Endothelial cell of umbilical vein (primary cell): ENCODE data around the gene ABHD14A. TPM values are rescaled to one million over a fixed set of nuclear protein-coding genes. Genes with fewer than 3 reads are reported as not detected.
"Not testable (repeated sequence)": the region's sequence is repeated elsewhere in the genome, so short reads cannot be mapped to it uniquely, and the experiment has no call there.

ENCODE experiments used
- BruUV-seq: library from RNA; stranded (reverse); fragments of 400-500 nt; replicated peaks from 2 replicates; lab custom pipeline; 2021; lab: Mats Ljungman, UMichigan
- CTCF ChIA-PET: fragments of 300-600, 350-600 bp; sonication (Branson Sonifier 250); formaldehyde crosslinking; loops from one replicate; lab custom pipeline; 2021; ENCODE audit warnings: antibody characterized with exemption, inconsistent platforms; lab: Charles Lee
- POLR2A ChIA-PET: fragments of 300-600, 350-600 bp; sonication (Branson Sonifier 250); formaldehyde crosslinking; loops from one replicate; lab custom pipeline; 2021; ENCODE audit warnings: antibody characterized with exemption, inconsistent platforms; lab: Charles Lee
- DNase-seq: peaks from one replicate; pipeline ENCODE4 v3.0.0-alpha.2; 2011; ENCODE audit warnings: low read depth, low spot score
- FAIRE-seq: peaks from 2 replicates; lab custom pipeline; 2011; peaks lifted over from hg19 to GRCh38; lab: Jason Lieb, UNC
- H2AFZ ChIP-seq: 2 replicates; pipeline ENCODE4 v1.6.0; 2012; ENCODE audit warnings: low read depth, low read length, control low read depth, inconsistent platforms
- H3K27ac ChIP-seq: 2 replicates; pipeline ENCODE4 v1.5.1; 2011; ENCODE audit warnings: low read depth, mild to moderate bottlenecking, control low read depth, low read length, moderate library complexity; ENCODE audit not compliant: insufficient read depth
- H3K27me3 ChIP-seq, 2 experiments: 2 replicates each; pipeline versions ENCODE4 v1.6.0 to v1.6.1; 2011; ENCODE audit warnings: low read length in 2 of 2, mixed read lengths in 1 of 2; ENCODE audit not compliant: control insufficient read depth in 2 of 2, insufficient read depth in 2 of 2
- H3K36me3 ChIP-seq, 2 experiments: 2 replicates in 1 of 2; 3 replicates in 1 of 2; pipeline ENCODE4 v1.5.1; 2011; ENCODE audit warnings: low read length in 2 of 2, mild to moderate bottlenecking in 1 of 2, moderate library complexity in 1 of 2; ENCODE audit not compliant: control insufficient read depth in 2 of 2, insufficient read depth in 2 of 2; ENCODE audit errors: extremely low read depth in 1 of 2
- H3K4me1 ChIP-seq: 3 replicates; pipeline ENCODE4 v1.5.1; 2011; ENCODE audit warnings: mild to moderate bottlenecking, low read length; ENCODE audit not compliant: control insufficient read depth, insufficient read depth; ENCODE audit errors: extremely low read depth
- H3K4me2 ChIP-seq: 2 replicates; pipeline ENCODE4 v1.6.1; 2011; ENCODE audit warnings: low read length, control low read depth, mixed read lengths; ENCODE audit not compliant: insufficient read depth
- H3K4me3 ChIP-seq, 3 experiments: fragments of 200-600 bp in 1 of 3; sonication (generic), shearing (Covaris generic) in 1 of 3; replicated peaks in 1 of 3; 2 replicates each; pipeline ENCODE4 v1.5.1; 2011 to 2016; ENCODE audit warnings: control low read depth in 3 of 3, low read length in 3 of 3, mild to moderate bottlenecking in 2 of 3, inconsistent platforms in 1 of 3, low read depth in 1 of 3, moderate library complexity in 1 of 3; ENCODE audit not compliant: insufficient read depth in 1 of 3
- H3K79me2 ChIP-seq: 2 replicates; pipeline ENCODE4 v1.6.0; 2012; ENCODE audit warnings: low read length, inconsistent platforms; ENCODE audit not compliant: control insufficient read depth, insufficient read depth
- H3K9ac ChIP-seq: replicated peaks from 2 replicates; pipeline ENCODE3; 2011; ENCODE audit warnings: low read length, control low read depth; ENCODE audit not compliant: insufficient read depth; ENCODE audit errors: extremely low read depth
- H3K9me1 ChIP-seq: replicated peaks from 3 replicates; pipeline ENCODE4 v1.6.0; 2011; ENCODE audit warnings: mild to moderate bottlenecking, low read length; ENCODE audit not compliant: control insufficient read depth, insufficient read depth; ENCODE audit errors: extremely low read depth
- H3K9me3 ChIP-seq: replicated peaks from 2 replicates; pipeline ENCODE4 v1.5.1; 2012; ENCODE audit warnings: low read length, inconsistent platforms; ENCODE audit not compliant: control insufficient read depth, insufficient read depth
- H4K20me1 ChIP-seq: replicated peaks from 2 replicates; pipeline ENCODE3; 2011; ENCODE audit warnings: mild to moderate bottlenecking, low read length; ENCODE audit not compliant: control insufficient read depth, insufficient read depth; ENCODE audit errors: extremely low read depth
- EZH2 ChIP-seq: IDR thresholded peaks from 2 replicates; pipeline ENCODE4 v1.6.1; 2012; ENCODE audit warnings: borderline replicate concordance, low read depth, mild to moderate bottlenecking, moderate library complexity, low read length, inconsistent platforms; ENCODE audit not compliant: severe bottlenecking
- GATA2 ChIP-seq: IDR thresholded peaks from 2 replicates; pipeline ENCODE4 v1.7.0; 2011; ENCODE audit warnings: low read depth, mild to moderate bottlenecking, moderate library complexity, mixed read lengths, low read length; ENCODE audit not compliant: insufficient read length, insufficient read depth
- JUN ChIP-seq: IDR thresholded peaks from 2 replicates; pipeline ENCODE4 v1.6.1; 2011; ENCODE audit warnings: borderline replicate concordance, low read depth; ENCODE audit not compliant: insufficient read length, insufficient read depth
- dilution Hi-C: fragments of 300-500 bp; cut with MboI; formaldehyde crosslinking; loops from one replicate; pipeline ENCODE4 v1.15.0; 2019; ENCODE audit warnings: low sequenced_read_pairs; ENCODE audit not compliant: extremely low pct_ligation_motif_present
- intact Hi-C: fragments of 100-400 bp; cut with micrococcal nuclease; formaldehyde crosslinking; loops from one replicate; pipeline ENCODE4 v1.10.0; 2022
- polyA plus RNA-seq, 4 experiments: library from polyadenylated mRNA; depleted of rRNA in 3 of 4; stranded (reverse) in 3 of 4; unstranded in 1 of 4; fragments of >200 nt; gene quantifications; 2 replicates each; pipeline versions ENCODE4 v1.2.1 to v1.2.3, GENCODE V29; 2011 to 2012; ENCODE audit warnings: missing spikeins in 1 of 4
- total RNA-seq: library from RNA; stranded (reverse); gene quantifications from 2 replicates; pipeline ENCODE4 v1.2.3, GENCODE V29; 2021
- TF ChIP-seq, protein P1 (sequence below): IDR thresholded peaks from 2 replicates; pipeline ENCODE4 v1.6.1; 2011; ENCODE audit not compliant: insufficient read depth, insufficient read length

The ABHD14A gene
- total and polyA plus RNA-seq, 2 donors (not counting 3 experiments of a cell fraction or from before 2014, with no cell fraction given): 6.6 to 23.7 TPM

DNA sequence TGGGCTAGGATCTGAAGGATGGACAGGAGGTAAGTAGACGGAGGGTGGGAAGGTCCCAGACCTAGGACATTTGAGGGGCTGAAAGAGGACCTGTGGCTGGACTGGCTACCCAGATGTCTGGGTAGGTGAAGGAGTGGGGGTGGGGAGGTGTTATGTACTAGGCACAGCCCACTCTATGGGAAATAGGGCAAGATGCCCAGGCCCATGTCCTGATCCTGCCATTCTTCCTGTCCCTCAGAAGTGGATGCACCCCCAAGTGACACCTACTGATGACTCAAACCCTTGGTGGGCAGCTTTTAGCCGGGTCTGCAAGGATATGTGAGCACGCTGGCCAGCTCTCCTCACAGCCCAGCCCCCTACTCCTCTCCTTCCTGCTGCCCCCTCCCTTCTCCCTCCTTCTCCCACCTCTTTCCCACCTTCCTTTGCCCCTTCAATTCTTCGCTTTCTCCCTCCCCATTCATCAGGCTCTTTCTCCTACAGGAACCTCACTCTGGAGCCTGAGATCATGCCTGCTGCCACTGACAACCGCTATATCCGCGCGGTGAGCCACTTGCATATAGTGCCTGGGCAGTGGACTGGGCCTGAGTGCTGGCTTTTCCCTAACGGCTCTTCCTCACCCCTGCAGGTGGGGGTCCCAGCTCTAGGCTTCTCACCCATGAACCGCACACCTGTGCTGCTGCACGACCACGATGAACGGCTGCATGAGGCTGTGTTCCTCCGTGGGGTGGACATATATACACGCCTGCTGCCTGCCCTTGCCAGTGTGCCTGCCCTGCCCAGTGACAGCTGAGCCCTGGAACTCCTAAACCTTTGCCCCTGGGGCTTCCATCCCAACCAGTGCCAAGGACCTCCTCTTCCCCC, 13.7 kb downstream of the ABHD14A start:
- H3K4me3 ChIP-seq: no peak overlapping the region
- H3K36me3 ChIP-seq: peaks cover 6 to 10% of the 10 kb centered on the region in 2 experiments
- no peak overlapping the region for H3K4me2 ChIP-seq
- no peaks in the 10 kb centered on the region for H3K27me3 ChIP-seq
- CTCF ChIA-PET: no interaction called here
- DNase-seq (no peak), FAIRE-seq (no peak)
- dilution Hi-C loops (no loop called here), intact Hi-C loops (no loop called here)
- H4K20me1 ChIP-seq: no peaks in the 10 kb centered on the region
- peaks cover 11% of the 10 kb centered on the region for H3K79me2 ChIP-seq
- no peaks in the 10 kb centered on the region for H3K9me1 ChIP-seq
- no peaks in the 10 kb centered on the region for H3K9me3 ChIP-seq
- H3K4me1 ChIP-seq: peaks cover 4% of the 10 kb centered on the region
- TF ChIP-seq, protein P1, sequence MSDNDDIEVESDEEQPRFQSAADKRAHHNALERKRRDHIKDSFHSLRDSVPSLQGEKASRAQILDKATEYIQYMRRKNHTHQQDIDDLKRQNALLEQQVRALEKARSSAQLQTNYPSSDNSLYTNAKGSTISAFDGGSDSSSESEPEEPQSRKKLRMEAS: no peak
- TF ChIP-seq JUN (no peak), GATA2 (no peak), EZH2 (no peak)
- BruUV-seq: no TSS peak
- no peak overlapping the region for H2AFZ ChIP-seq
- POLR2A ChIA-PET: no interaction called here
- no peak overlapping the region for H3K27ac ChIP-seq
- H3K9ac ChIP-seq: no peak overlapping the region

DNA sequence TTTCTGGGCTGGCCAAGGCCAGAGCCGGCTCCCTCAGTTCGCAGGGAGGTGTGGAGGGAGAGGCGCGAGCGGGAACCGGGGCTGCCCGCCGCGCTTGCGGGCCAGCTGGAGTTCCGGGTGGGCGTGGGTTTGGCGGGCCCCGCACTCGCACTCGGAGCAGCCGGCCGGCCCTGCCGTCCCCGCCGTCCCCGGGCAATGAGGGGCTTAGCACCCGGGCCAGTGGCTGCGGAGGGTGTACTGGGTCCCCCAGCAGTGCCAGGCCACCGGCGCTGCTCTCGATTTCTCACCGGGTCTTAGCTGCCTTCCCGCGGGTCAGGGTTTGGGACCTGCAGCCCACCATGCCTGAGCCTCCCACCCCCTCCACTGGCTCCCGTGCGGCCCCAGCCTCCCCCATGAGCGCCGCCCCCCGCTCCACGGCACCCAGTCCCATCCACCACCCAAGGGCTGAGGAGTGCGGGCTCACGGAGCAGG, 15.7 kb downstream of the ABHD14A start:
- intact Hi-C loops, H3K9me1 ChIP-seq, DNase-seq, H3K9me3 ChIP-seq, H4K20me1 ChIP-seq, H3K27ac ChIP-seq, FAIRE-seq, POLR2A ChIA-PET, BruUV-seq, H3K4me3 ChIP-seq, H3K4me2 ChIP-seq, H3K9ac ChIP-seq, H2AFZ ChIP-seq, H3K27me3 ChIP-seq: not testable (repeated sequence)
- CTCF ChIA-PET: interaction anchor here (0.9 to 1.4 kb wide), 2 partner anchors 8 to 16 kb away, joined by 3 read pairs; no protein-coding TSS in a partner anchor
- H3K36me3 ChIP-seq: peaks cover 16 to 20% of the 10 kb centered on the region in 2 experiments
- peaks cover 28% of the 10 kb centered on the region for H3K79me2 ChIP-seq
- peaks cover 14% of the 10 kb centered on the region for H3K4me1 ChIP-seq
- dilution Hi-C loops: loop anchor here (10.0 kb wide), 1 partner anchor 154 kb away; no protein-coding TSS in a partner anchor
